NT2/D1 (cell line): ENCODE results near the gene GDE1.
"Not testable (repeated sequence)": the region's sequence is repeated elsewhere in the genome, so short reads cannot be mapped to it uniquely, and the experiment has no call there.

ENCODE experiments used
- DNase-seq: peaks from one replicate; pipeline ENCODE4 v3.0.0-alpha.2; 2011; ENCODE audit warnings: low read depth, low spot score
- H3K27me3 ChIP-seq: 2 replicates; pipeline ENCODE4 v1.6.0; 2011; ENCODE audit warnings: mild to moderate bottlenecking; ENCODE audit not compliant: insufficient read length, insufficient read depth
- H3K36me3 ChIP-seq: 2 replicates; pipeline ENCODE4 v1.6.1; 2011; ENCODE audit warnings: mild to moderate bottlenecking, low read length, mixed read lengths; ENCODE audit not compliant: insufficient read depth, insufficient read length
- H3K4me1 ChIP-seq: 2 replicates; pipeline ENCODE4 v1.5.1; 2011; ENCODE audit not compliant: insufficient read depth, insufficient read length
- H3K4me3 ChIP-seq: 2 replicates; pipeline ENCODE4 v1.5.1; 2011; ENCODE audit warnings: low read depth; ENCODE audit not compliant: insufficient read length
- H3K9ac ChIP-seq: 2 replicates; pipeline ENCODE4 v1.6.0; 2011; ENCODE audit warnings: low read depth; ENCODE audit not compliant: insufficient read length
- H3K9me3 ChIP-seq: 2 replicates; pipeline ENCODE4 v1.5.1; 2011; ENCODE audit warnings: mild to moderate bottlenecking, low read length; ENCODE audit not compliant: insufficient read depth
- SUZ12 ChIP-seq: IDR thresholded peaks from 2 replicates; pipeline ENCODE4 v1.6.1; 2011; ENCODE audit not compliant: insufficient read length, insufficient read depth; ENCODE audit errors: extremely low read depth
- YY1 ChIP-seq: IDR thresholded peaks from 2 replicates; pipeline ENCODE4 v1.6.1; 2011; ENCODE audit not compliant: insufficient read length, insufficient read depth
- ZNF274 ChIP-seq: IDR thresholded peaks from 2 replicates; pipeline ENCODE4 v1.6.1; 2011; ENCODE audit warnings: mild to moderate bottlenecking, low read depth, low read length

The GDE1 gene

DNA sequence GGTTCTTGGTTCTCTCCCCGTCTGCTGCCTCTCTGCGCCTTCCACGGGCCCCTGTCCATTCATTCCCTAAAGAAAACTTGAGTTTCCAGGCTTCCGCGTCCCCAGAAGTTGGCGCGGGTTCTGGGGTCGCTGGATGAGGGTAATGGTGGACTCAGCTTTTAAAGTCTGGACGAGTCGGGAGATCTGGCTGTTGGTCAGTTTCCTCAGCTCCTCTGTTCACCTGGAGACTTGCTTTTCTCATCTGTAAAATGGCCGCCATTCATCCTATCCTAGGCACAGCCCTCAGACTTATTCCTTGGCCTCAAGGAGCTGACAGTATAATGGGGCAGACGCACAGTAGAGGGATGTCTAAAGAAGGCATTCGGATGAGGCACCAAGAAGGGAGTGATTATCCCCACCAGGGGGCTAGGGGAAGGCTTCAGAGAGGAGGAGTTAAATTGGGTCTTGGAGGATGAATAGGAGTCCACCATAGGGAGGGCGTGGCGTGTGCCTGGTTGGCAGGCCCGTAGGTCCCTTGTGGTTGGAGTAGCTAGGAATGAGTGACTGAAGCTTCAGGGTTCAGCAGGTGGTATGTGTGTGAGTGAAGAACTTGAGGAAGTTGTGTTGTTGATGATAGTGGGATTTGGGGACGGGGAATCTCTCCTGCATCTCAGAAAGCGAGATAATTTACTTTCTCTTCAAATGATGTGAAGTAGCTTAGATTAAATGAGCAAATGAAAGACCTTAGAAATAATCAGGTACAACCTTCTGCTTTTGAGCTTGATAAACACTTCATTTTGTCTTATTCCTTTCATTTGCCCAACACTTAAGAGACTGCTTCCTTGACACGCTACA lies 34.3 kb upstream of the GDE1 start:
- TF ChIP-seq ZNF274 (no peak), YY1 (no peak), SUZ12 (no peak)
- Histone ChIP-seq H3K9ac (peak overlapping the region; percentile 89), H3K27me3 (no peaks in the 10 kb centered on the region), H3K36me3 (peaks cover 30% of the 10 kb centered on the region), H3K4me1 (no peaks in the 10 kb centered on the region), H3K4me3 (peak overlapping the region; percentile 80), H3K9me3 (no peaks in the 10 kb centered on the region)
- DNase-seq, result peak; percentile 50

- TF ChIP-seq ZNF274 (no peak), YY1 (peak; percentile 100), SUZ12 (no peak)
- Histone ChIP-seq H3K4me3 (peak within 1 kb of the TSS; percentile 80), H3K4me1 (no peaks in the 10 kb centered on the region), H3K9me3 (no peaks in the 10 kb centered on the region), H3K9ac (peak within 1 kb of the TSS; percentile 89), H3K27me3 (no peaks in the 10 kb centered on the region), H3K36me3 (peaks cover 30% of the 10 kb centered on the region)
- DNase-seq, result peak; percentile 99
Measured at GRCh38 chr16:19555186-19555937, 33.5 kb upstream of the GDE1 start, which contains the start of gene VPS35L. TSS of gene VPS35L (plus strand) at chr16:19555703. CDS start at chr16:19555730, 27 bp downstream.

DNA sequence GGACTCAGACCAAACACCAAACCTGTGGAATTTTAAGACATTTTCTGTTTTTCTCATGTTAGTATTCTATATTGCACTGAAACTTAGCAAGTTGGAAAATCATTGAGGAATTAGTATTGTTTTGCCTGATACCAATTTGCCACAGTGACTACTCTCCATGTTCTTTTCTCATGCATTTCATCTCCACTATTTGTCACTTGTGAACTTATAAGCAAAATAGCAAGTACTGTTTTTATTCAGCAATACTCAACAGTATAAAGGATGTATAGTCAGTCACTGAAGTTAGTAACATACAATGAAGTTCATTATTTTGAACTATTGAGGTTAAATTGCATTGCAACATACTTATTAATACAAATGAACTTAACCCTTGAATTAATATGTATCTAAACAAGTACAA lies 27.8 kb upstream of the GDE1 start:
- H3K4me1 ChIP-seq, result no peaks in the 10 kb centered on the region
- H3K4me3 ChIP-seq, result no peak overlapping the region
- H3K27me3 ChIP-seq, result no peaks in the 10 kb centered on the region
- DNase-seq, result no peak
- TF ChIP-seq YY1 (no peak), ZNF274 (no peak), SUZ12 (no peak)
- peaks cover 59% of the 10 kb centered on the region for H3K36me3 ChIP-seq
- no peak overlapping the region for H3K9ac ChIP-seq
- no peaks in the 10 kb centered on the region for H3K9me3 ChIP-seq

DNA sequence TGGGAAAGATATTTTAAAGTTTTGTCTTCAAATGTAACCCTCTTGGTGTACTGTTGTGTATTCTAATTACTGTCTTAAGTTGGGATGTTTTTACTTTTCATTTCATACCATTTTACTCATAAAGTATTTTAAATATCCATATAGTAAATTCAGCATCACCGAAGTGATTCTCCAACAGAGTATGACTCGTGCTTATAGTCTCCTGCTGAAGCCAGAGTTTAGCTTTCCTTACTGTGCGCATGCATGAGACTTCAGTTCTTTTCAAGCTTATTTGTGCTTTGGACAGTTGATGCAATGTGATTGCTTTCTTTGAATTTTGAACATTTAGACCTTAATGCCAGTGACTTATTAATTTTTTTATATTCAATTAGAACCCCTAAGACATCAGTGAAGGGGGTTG lies 26.2 kb upstream of the GDE1 start:
- Histone ChIP-seq H3K4me3 (no peak overlapping the region), H3K27me3 (no peaks in the 10 kb centered on the region), H3K9me3 (no peaks in the 10 kb centered on the region), H3K4me1 (no peaks in the 10 kb centered on the region), H3K9ac (no peak overlapping the region), H3K36me3 (peaks cover 61% of the 10 kb centered on the region)
- no peak for DNase-seq
- TF ChIP-seq ZNF274 (no peak), SUZ12 (no peak), YY1 (no peak)

- DNase-seq, result not testable (repeated sequence)
- H3K36me3 ChIP-seq, result peaks cover 67% of the 10 kb centered on the region
Measured at GRCh38 chr16:19543278-19543996, 21.5 kb upstream of the GDE1 start.

DNA sequence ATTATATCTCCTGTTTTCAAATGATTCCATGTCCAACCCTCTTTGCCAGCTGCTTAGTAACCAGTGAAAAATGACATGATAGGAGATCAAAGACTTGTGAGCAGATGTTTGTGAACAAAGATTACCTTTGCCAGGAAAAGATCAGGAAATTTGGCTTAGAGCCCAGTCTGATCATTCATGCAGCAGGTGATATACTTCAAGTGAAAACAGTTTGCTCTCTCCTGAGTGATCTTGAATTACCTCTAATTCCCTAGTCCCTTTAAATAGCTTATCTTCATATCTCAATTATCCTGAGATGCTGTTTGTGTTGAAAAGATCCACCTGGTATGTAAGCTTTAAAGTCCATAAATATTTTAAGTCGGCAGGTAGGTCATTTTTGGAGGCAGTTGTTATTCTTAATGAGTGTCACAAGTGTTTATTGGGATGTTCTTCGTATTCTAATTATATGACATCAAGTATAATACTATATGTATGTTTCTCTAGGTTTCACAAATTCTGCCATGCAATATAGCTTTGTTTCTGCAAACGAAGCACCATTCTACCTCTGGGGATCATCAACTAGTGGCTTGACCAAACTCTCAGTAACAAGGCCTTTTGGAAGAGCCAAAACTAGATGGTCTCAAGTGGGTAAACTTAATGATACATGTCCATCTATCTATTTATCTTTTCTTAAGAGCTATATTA lies 20.4 kb upstream of the GDE1 start:
- DNase-seq, result no peak
- H3K27me3 ChIP-seq, result no peaks in the 10 kb centered on the region
- no peak overlapping the region for H3K9ac ChIP-seq
- no peaks in the 10 kb centered on the region for H3K4me1 ChIP-seq
- H3K36me3 ChIP-seq, result peaks cover 73% of the 10 kb centered on the region
- TF ChIP-seq ZNF274 (no peak), YY1 (no peak), SUZ12 (no peak)
- H3K4me3 ChIP-seq, result no peak overlapping the region
- no peaks in the 10 kb centered on the region for H3K9me3 ChIP-seq

More at GRCh38 chr16:19543278-19543996, 21.5 kb upstream of the GDE1 start:
- not testable (repeated sequence) for H3K9me3 ChIP-seq, H3K27me3 ChIP-seq, H3K4me3 ChIP-seq, H3K4me1 ChIP-seq, H3K9ac ChIP-seq
